CD4-positive, alpha-beta T cell treated with Interleukin-4 for 1 hour (primary cell): Measurements from ENCODE around the gene GRIP1.

Experiments used
- DNase-seq, 2 donors: peaks; one replicate each; pipeline ENCODE4 v3.0.0-alpha.2; 2020 to 2022

The GRIP1 gene

DNA sequence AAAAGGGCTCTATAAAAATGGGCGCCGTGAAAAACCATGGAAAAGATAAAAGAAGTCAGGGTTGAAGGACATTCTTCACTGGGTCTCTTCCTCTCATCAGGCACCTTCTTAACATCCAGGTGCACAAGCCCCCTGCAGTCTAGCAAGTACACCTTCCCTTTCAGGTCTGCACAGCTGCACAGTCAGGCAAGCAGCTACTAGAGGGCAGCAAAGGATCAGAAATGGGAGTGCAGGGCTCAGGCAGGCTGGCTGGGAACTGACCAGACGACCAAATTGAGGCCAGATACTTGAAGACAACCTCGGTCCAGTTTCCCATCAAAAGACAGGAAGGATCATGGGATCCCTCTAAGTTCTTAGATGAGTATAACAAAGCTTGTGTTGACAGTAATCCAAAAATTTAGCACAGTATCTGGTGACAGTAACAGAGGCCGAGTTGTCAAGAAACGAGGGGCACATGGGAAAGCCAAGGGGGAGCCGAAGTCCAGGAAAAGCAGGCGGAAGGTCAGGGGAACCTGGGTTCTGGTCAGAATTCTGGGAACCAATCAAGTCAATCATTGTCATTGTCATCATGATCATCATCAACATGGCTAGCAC is 10.1 kb upstream of the GRIP1 start:
- DNase-seq: peak; percentile 28 to 45

GRCh38 chr12:66684222-66684621 is 5.3 kb upstream of the GRIP1 start:
- no peak for DNase-seq

GRCh38 chr12:66683822-66684221 is 4.9 kb upstream of the GRIP1 start:
- DNase-seq: no peak

DNA sequence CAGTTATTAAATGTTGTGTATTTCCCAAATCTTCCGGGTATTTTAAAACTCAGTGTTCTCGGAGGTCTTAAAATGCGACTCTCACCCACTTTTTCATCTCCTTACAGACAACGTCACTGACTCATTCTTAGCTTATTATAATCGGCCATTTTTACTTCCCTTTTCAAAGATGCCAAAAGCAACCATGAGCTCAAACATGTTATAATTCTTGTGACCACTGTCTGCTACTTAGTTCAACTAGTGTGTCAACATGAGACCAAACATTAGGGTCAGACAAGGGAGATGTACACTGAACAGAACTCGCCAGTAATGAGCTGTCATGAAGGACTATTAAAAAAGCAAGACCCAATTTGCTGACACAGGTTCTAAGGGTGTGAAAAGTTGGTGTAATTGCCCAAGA is 4.2 kb upstream of the GRIP1 start:
- DNase-seq: no peak

DNA sequence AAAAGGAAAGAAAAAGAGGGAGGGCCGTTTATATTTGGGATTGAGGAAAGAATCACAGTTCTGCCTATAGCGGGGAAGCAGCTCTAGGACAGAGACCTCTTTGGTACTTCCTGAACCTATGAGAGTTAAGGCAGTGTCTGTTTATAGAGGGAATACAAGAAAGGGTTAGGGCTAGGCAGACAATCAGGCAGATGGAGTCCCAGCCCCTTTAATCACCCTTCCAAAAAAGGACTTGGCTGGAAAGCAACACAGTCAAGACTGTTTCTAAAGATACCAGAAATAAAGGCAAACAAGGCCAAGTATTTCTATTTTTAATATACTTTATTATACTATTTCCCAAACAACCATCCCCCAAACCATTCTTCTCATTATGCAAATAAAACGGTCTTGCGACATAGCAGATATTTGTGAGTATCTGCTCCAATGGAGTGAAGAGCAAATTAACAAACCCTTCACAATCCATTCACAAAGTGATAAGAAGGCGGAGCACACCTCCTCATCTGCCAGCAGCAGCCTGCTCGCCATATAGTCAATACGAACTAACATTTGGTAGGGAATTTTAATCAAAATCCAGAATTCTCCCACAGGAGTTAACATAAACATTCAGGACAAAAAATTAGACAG is 697 bp upstream of the GRIP1 start:
- no peak for DNase-seq

GRCh38 chr12:66676241-66676640 is 2.6 kb downstream of the GRIP1 start:
- no peak for DNase-seq

DNA sequence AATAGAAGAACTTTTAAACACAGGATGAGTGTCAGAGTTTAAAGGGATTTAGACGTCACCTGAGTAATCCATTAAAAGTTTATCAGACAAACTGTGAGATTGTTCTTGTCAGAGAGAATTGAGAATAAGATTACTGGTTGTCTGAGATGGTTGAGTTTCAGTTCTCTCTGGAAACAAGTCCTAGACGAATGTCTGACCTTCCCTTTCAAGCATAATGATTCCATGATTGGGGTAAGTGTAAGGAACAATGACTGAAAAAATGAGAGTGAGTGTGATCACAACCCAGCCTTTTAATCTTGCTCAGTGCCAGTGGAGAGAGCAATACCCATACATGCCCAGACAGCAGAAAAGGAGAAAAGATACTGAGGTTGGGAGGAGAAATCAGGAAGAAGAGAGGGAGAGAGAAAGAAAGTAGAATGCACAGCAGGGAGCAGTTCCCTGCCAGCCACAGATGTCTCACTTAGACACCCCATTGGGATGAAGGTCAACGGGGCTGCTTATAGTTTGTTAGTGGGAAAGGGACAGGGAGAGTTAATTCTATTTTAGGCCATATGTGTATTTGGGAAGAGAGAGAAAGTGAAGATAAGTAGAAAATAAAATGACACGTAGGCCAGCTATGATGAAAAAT is 4.3 kb downstream of the GRIP1 start:
- no peak for DNase-seq

GRCh38 chr12:66669541-66669940 is 9.3 kb downstream of the GRIP1 start:
- no peak for DNase-seq

- no peak for DNase-seq
Observed at GRCh38 chr12:66668311-66668710, 10.6 kb downstream of the GRIP1 start.

DNA sequence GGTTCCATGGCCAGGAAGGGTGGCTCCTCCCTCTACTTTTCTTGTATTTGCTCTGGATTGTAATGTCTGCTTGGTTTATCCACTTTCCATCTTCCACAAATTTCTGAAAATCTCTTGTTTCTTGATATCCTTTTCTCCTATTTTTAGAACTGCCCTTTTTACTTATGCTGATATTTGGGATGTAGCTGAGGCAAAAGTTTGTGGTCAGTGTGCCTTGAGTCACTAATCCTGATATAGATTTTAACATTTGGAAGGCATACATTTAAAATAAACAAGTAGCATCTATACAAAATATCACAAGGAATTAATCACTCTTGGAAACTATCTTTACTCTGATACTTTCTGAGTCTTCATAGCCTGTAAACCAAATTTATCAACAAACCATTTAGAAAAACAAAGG is 11.0 kb downstream of the GRIP1 start:
- no peak for DNase-seq

GRCh38 chr12:66666481-66666880 is 12.4 kb downstream of the GRIP1 start:
- DNase-seq: no peak

DNA sequence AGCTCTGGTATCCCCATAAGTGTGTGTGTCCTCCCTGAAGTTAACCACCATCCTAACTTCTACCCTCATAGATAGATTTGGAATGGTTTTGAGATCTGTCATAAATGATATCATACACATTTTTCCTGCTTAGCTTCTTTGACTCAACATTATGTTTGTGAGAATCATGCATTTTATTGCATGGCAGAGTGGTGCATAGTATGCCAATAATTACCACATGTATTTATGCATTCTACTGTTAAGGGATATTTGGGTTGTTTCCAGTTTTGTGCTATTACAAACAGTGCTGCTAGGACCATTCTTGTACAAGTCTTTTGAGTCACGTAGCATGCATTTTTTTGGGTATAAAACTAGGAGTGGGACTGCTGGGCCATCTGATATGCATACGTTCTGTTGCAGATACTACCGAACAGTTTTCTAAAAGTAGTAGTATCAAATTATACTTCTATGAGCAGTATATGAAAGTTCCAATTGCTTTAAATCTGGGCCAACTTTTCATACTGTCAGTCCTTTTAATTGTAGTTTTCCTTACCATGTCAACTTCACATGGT is 13.4 kb downstream of the GRIP1 start:
- DNase-seq: no peak

DNA sequence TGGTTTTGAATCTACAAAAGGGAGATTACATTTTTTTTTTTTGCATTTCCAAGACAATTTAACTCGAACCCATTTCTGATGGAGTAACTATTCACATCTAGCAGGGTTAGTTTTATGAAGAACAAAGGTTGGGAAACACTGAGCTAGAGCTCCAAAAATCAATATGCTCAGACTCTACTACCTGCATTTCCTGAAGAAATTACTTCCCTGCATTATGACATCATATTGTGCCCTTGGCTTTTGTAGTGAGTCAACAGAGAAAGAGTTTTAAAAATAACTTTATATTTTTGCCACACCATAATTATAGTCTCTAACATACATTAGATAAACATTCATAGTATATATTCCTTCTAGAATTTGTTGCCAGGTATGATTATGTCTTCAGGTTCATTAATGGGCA is 14.8 kb downstream of the GRIP1 start:
- DNase-seq: no peak

GRCh38 chr12:66663611-66664010 is 15.3 kb downstream of the GRIP1 start:
- DNase-seq: no peak

DNA sequence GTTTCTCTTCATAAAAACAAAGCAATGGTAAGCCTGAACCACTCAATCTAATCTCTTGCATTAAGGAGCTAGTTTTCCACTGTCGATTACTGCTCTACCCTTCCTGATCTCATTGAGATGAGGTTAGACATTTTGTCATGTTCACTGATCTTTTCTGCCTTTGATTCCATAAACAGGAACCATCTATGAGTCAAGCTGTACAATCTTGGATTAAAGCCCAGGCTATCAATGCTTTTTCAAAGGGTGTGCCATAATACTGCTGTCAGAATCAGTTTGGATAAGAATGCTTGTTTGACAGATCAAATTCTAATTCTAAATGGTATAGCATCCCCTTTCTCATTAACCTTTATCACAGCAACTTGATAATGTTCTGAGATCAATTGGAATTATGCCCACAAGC is 16.1 kb downstream of the GRIP1 start:
- DNase-seq: no peak

DNA sequence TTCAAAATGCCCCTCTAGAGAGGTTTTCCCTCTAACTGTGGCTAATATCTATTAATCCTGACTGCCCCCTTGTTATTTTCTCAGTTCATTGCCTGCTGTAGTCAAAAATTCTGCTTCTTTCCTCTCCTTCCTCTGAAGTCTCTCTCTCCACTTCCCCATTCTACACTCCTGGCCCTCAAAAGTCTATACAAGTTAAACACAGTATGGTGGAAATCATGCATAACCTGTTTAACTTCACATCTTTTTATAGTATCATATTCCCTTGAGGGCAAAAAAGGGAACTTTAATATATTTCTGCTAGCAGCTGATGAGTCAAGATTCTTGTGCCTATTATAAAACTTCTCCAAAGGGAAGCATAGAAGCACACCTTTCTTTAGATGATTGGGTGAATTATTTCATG is 16.7 kb downstream of the GRIP1 start:
- no peak for DNase-seq

GRCh38 chr12:66661357-66661756 is 17.5 kb downstream of the GRIP1 start:
- DNase-seq: no peak

DNA sequence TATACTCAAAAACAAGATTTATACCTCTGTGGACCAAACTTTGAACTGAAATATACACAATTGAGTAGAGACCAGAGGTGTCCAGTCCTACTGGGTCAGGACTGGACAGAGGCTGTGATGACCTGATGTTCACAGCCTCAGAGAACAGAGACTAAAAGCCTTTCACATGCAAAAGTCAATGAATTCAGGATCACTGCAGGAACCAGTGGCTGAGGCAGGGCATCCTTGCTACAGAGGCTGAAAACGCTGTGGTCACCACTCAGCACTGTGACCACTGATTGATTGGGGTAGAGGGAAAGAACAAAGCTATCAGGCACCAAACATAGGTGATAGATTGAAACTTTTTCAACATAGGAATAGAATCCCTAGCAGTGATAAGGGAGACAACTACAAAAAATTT is 25.1 kb downstream of the GRIP1 start:
- no peak for DNase-seq

DNA sequence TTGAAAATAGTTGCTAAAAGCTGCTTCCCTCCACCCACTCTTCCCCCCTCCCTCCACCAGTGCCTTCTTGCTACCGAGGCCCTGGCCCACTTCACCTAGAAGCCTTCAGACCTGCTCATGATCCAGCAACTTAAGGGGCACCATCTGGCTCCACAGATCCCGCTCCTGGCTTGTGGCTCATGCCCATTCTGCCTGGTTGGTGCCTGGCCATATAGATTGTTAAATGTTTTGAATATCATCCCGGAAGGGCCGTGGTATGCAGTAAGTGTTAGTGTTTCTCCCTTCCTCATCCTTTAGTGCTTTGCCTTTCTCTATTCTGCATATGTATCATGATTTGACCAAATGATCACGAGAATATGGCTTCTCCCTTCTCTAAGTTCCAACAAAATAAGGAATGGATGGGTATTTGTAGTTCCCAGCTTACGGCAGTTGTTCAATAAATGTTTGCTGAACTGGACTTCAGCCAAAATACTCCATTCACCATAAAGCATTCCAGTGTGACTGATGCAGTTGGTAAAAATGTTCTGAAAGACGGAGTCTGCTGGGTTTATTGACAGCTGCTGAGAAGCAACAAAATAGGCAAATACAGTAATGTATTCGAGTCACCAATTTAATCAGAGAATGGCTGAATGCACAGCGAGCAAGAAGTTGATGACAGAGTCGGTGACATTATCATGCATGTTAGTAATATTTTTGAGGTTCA is 30.7 kb downstream of the GRIP1 start:
- DNase-seq: no peak

- no peak for DNase-seq
Observed at GRCh38 chr12:66647034-66647691, 31.7 kb downstream of the GRIP1 start.

- DNase-seq: no peak
Observed at GRCh38 chr12:66644151-66644550, 34.7 kb downstream of the GRIP1 start.

DNA sequence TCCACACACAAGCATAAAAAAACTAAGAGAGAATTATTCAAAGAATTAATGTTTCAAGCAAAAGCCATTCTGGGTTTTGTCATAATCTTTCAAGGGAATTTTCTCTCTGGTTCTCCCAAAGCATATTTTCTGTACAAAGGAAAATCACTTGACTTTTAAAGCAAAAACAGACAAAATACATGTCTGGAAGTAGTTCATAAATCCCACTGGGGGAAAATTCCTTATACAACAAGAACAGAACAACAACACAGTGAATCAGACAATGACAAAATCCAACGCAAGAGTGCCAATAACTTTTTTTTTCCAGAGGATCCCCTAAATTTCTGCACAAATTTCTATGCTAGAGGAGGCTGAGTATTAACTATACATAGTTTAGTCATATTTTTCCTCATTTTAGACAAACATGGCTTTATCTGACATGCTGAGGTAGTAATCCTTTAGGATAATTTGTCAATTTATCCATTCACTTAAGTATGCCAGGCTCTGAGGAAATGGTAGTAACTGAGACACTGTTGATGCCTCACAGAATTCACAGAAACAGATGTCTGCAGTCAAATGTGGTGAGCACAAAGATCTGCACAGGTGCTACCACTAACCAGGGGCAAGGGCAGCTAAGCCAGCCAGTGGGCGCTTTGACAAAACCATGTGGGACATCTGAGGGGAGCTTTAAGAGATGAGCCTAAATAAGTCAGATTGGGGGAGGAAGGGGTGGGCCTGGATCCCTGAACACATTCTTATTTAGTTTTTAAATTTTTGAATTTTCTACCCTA is 38.0 kb downstream of the GRIP1 start:
- no peak for DNase-seq
